GM10266 (cell line): ENCODE results near the gene GDPD3.

Experiments
- DNase-seq: peaks from one replicate; pipeline ENCODE4 v3.0.0; 2012; ENCODE audit errors: extremely low spot score
- TF ChIP-seq, protein P1 (sequence below): IDR thresholded peaks from 2 replicates; pipeline ENCODE4 v1.5.1; 2012; ENCODE audit warnings: mild to moderate bottlenecking, low read depth; ENCODE audit not compliant: control insufficient read depth, insufficient read depth; ENCODE audit errors: missing control alignments

Gene GDPD3, protein sequence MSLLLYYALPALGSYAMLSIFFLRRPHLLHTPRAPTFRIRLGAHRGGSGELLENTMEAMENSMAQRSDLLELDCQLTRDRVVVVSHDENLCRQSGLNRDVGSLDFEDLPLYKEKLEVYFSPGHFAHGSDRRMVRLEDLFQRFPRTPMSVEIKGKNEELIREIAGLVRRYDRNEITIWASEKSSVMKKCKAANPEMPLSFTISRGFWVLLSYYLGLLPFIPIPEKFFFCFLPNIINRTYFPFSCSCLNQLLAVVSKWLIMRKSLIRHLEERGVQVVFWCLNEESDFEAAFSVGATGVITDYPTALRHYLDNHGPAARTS

DNA sequence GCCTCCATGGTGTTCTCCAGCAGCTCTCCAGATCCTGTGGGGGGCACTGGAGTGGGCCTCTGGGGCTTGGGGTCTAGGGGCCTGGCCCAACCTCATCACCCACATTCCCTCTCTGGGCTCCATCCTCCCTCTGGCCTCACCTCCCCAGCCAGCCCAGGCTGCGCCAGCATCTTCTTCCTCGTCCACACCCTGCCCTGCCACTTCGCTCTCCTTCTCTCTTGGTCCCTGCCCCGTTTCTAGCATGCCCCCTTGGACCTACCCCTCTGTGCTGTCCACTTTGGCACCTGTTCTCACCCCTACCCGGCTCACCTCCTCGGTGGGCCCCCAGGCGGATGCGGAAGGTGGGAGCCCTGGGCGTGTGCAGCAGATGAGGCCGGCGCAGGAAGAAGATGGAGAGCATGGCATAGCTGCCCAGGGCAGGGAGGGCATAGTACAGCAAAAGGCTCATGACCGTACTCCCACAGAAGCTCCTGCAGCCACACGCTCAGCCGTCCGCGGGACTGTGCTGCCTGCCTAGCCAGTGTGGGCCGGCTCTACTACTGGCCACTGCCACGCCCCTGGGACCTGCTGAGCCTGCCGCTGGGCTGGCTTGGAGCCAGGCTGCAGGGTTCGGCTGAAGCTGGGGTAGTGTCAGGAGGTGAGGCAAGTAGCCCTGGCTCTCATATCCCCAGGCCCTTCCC is at the start of gene GDPD3:
GDPD3 (minus strand) TSS at position 507 of the 680 bp plus-strand sequence; CDS start at position 448, 59 bp downstream.
- TF ChIP-seq, protein P1, sequence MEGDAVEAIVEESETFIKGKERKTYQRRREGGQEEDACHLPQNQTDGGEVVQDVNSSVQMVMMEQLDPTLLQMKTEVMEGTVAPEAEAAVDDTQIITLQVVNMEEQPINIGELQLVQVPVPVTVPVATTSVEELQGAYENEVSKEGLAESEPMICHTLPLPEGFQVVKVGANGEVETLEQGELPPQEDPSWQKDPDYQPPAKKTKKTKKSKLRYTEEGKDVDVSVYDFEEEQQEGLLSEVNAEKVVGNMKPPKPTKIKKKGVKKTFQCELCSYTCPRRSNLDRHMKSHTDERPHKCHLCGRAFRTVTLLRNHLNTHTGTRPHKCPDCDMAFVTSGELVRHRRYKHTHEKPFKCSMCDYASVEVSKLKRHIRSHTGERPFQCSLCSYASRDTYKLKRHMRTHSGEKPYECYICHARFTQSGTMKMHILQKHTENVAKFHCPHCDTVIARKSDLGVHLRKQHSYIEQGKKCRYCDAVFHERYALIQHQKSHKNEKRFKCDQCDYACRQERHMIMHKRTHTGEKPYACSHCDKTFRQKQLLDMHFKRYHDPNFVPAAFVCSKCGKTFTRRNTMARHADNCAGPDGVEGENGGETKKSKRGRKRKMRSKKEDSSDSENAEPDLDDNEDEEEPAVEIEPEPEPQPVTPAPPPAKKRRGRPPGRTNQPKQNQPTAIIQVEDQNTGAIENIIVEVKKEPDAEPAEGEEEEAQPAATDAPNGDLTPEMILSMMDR, result no peak
- DNase-seq, result no peak

DNA sequence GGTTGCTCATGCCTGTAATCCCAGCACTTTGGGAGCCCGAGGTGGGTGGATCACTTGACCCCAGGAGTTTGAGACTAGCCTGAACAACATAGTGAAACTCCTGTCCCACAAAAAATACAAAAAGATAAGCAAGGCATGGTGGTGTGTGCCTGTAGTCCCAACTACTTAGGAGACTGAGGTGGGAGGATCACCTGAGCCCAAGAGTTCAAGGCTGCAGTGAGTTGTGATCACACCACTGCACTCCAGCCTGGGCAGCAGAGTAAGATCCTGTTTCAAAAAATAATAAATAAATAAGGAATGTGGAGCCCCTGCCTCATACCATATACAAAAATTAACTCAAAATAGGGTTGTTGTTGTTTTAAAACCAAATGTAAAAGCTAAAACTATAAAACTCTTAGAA is 43.9 kb upstream of the GDPD3 start:
- no peak for DNase-seq
- TF ChIP-seq, protein P1, result no peak

DNA sequence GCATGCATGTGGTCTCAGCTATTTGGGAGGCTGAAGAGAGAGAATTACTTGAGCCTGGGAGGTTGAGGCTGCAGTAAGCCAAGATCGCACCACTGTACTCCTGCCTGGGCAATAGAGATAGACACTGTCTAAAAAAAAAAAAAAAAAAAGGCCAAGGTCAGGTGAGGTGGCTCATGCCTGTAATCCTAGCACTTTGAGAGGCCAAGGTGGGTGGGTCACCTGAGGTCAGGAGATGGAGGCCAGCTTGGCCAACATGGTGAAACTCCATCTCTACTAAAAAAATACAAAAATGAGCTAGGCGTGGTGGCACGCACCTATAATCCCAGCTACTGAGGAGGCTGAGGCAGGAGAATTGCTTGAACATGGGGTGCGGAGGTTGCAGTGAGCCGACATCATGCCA is 41.9 kb upstream of the GDPD3 start:
- no peak for DNase-seq
- TF ChIP-seq, protein P1, result no peak

DNA sequence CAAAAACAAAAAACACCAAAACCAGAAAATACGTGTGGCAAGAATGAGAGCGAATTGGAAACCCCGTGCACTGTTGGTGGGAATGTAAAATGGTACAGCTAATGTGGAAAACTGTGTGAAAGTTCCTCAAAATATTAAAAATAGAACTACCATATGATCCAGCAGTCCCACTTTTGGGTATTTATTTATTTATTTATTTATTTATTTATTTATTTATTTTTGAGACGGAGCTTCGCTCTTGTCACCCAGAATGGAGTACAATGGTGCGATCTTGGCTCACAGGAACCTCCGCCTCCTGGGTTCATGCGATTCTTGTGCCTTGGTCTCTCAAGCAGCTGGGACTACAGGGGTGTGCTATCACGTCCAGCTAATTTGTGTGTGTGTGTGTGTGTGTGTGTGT is 39.2 kb upstream of the GDPD3 start:
- TF ChIP-seq, protein P1, result no peak
- no peak for DNase-seq

DNA sequence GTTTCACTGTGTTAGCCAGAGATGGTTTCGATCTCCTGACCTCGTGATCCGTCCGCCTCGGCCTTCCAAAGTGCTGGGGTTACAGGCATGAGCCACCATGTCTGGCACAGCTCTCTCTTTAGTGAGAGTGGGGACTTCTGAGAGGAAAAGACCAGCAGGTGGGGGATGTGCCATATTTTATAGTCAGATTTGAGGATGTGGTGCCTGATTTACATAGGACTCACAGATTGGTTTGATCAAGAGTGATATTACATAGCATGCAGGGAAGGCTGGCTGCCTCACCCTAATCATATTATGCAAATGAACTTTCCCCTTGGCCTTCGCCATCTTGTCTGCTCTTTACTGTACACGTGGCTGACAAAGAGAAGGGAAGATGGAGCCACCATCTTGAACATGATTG is 37.8 kb upstream of the GDPD3 start:
- TF ChIP-seq, protein P1, result no peak
- no peak for DNase-seq

DNA sequence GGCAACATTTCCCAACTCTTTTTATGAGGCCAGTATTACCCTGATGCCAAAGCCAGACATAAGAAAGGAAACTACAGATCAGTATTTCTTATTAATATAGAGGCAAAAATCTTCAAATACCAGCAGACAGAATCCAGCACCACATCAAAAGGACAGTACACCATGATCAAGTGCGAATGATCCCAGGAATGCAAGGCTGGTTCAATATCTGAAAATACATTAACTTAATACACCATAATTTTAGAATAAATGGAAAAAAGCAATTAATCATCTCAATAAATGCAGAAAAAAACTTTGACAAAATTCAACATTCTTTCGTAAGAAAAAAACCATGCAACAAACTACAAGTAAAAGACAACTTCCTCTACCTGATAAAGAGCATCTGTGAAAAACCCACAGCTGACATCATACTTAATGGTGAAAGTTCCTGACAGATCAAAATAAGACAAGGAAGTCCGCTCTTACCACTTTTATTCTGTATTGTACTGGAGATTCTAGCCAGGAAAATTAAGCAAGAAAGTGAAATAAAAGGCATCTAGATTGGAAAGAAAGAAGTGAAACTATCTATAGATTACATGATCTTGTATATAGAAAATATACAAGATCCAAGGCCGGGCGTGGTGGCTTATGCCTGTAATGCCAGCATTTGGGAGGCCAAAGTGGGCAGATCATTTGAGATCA is 36.1 kb upstream of the GDPD3 start:
- no peak for DNase-seq
- TF ChIP-seq, protein P1, result no peak

DNA sequence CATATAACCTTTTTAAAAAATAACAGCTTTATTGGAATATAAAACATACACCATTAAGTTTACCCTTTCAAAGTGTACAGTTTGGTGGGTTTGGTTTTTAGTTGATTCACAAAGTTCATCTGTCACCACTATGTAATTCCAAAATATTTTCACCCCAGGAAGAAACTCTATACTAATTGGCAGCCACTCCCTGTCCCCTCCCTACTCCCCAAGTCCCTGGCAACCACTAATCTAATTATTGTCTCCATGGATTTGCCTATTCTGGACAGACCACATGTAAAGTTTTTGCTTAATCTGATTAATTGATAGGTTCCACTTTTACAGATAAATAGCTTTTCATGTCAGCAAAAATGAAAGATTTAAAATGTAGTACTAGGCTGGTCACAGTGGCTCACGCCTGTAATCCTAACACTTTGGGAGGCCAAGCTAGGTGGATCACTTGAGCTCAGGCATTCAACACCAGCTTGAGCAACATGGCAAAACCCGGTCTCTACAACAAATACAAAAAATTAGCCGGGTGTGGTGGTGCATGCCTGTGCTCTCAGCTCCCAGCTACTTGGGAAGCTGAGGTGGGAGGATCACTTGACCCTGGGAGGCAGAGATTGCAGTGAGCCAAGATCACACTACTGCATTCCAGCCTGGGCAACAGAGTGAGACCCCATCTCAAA is 34.6 kb upstream of the GDPD3 start:
- TF ChIP-seq, protein P1, result no peak
- no peak for DNase-seq
